Measurements from ENCODE around the gene HELT.

DNA sequence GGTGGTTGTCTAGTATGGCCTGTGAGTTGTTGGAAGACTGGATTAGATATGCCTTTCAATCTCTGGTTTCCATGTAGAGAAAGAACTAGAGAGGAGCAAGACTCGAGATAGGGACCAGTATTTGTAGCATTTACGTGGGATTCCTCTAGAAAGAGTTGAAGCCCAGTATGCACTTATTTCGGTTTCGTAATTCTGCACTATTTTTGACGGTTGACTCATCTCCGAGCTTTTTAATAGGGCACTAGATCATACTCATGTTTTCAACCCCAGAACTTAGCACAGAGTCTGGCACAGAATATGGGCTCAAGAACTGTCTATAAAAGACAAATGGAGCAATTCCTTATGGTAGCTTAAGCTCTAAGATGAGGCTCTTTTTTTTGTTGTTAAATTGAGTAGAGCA, 15.7 kb downstream of the HELT start:
- TF ChIP-seq POLR2AphosphoS5 (IDR thresholded peaks at IDR 0.05; ENCODE audit: low read depth, low read length) (no peak), POLR2A (IDR thresholded peaks at IDR 0.05; ENCODE audit: low read depth, low read length) (no peak), TAF1 (IDR thresholded peaks at IDR 0.05; ENCODE audit: low read depth, low read length) (no peak)
